CD8-positive, alpha-beta memory T cell (primary cell): ENCODE data around the gene WNT7B. TPM values are rescaled to one million over a fixed set of nuclear protein-coding genes. Genes with fewer than 3 reads are reported as not detected.

Experiments
- CTCF ChIA-PET: fragments of 350-600 bp; sonication (Branson Sonifier 250); formaldehyde crosslinking; loops from one replicate; lab custom pipeline; 2021; ENCODE audit warnings: antibody characterized with exemption; lab: Charles Lee
- POLR2A ChIA-PET: fragments of 350-600 bp; sonication (Branson Sonifier 250); formaldehyde crosslinking; loops from one replicate; lab custom pipeline; 2021; ENCODE audit warnings: antibody characterized with exemption; lab: Charles Lee
- DNase-seq, 5 donors: peaks; one replicate each; pipeline versions ENCODE4 v3.0.0 to v3.0.0-alpha.2; 2020 to 2022; ENCODE audit warnings: mixed read lengths in 1 of 5
- H3K27ac ChIP-seq: one replicate; pipeline ENCODE4 v1.7.0; 2013; ENCODE audit warnings: low read depth, mild to moderate bottlenecking, low read length, moderate library complexity
- H3K27me3 ChIP-seq: 2 replicates; pipeline ENCODE4 v1.7.0; 2013; ENCODE audit warnings: low read length, mild to moderate bottlenecking; ENCODE audit not compliant: insufficient read depth, poor library complexity, severe bottlenecking
- H3K36me3 ChIP-seq: 2 replicates; pipeline ENCODE4 v1.7.0; 2013; ENCODE audit warnings: mild to moderate bottlenecking, low read length, moderate library complexity; ENCODE audit not compliant: insufficient read depth
- H3K4me1 ChIP-seq: 2 replicates; pipeline ENCODE4 v1.7.0; 2013; ENCODE audit warnings: mild to moderate bottlenecking, low read length, moderate library complexity; ENCODE audit not compliant: insufficient read depth
- H3K4me3 ChIP-seq: 2 replicates; pipeline ENCODE4 v1.7.0; 2013; ENCODE audit warnings: mild to moderate bottlenecking, low read length
- H3K9me3 ChIP-seq: 2 replicates; pipeline ENCODE4 v1.7.0; 2013; ENCODE audit warnings: mild to moderate bottlenecking, low read length
- H3K27ac Mint-ChIP-seq, 8 donors: one replicate each; pipeline ENCODE4 v1.8.0; 2020 to 2021; ENCODE audit warnings: mixed read lengths in 8 of 8, mild to moderate bottlenecking in 6 of 8, inconsistent platforms in 3 of 8, moderate library complexity in 3 of 8
- H3K27me3 Mint-ChIP-seq, 2 donors: one replicate each; pipeline ENCODE4 v1.8.0; 2020 to 2021; ENCODE audit warnings: mixed read lengths in 2 of 2, mild to moderate bottlenecking in 1 of 2, moderate library complexity in 1 of 2
- H3K36me3 Mint-ChIP-seq, 3 donors: one replicate each; pipeline ENCODE4 v1.8.0; 2020 to 2021; ENCODE audit warnings: mixed read lengths in 3 of 3, inconsistent platforms in 1 of 3, mild to moderate bottlenecking in 1 of 3
- H3K4me1 Mint-ChIP-seq, 3 donors: one replicate each; pipeline ENCODE4 v1.8.0; 2020 to 2021; ENCODE audit warnings: mixed read lengths in 3 of 3, inconsistent platforms in 1 of 3, mild to moderate bottlenecking in 1 of 3
- H3K4me3 Mint-ChIP-seq, 7 donors: one replicate each; pipeline ENCODE4 v1.8.0; 2020 to 2021; ENCODE audit warnings: mixed read lengths in 7 of 7, mild to moderate bottlenecking in 6 of 7, moderate library complexity in 4 of 7, inconsistent platforms in 2 of 7
- H3K9me3 Mint-ChIP-seq, 5 donors: one replicate each; pipeline ENCODE4 v1.8.0; 2020 to 2022; ENCODE audit warnings: mixed read lengths in 5 of 5, mild to moderate bottlenecking in 3 of 5, moderate library complexity in 2 of 5, inconsistent platforms in 1 of 5
- polyA plus RNA-seq: library from polyadenylated mRNA; unstranded; fragments of 300-500 nt; fragmentation: Illumina TruSeq; gene quantifications from one replicate; pipeline ENCODE4 v1.2.3, GENCODE V29; 2021
- total RNA-seq, 2 experiments: library from RNA; stranded (reverse); gene quantifications; one replicate each; pipeline ENCODE4 v1.2.3, GENCODE V29; 2021

Gene WNT7B
- total and polyA plus RNA-seq, 3 experiments from 2014 or later: not detected

GRCh38 chr22:45959719-45960476, 17.1 kb downstream of the WNT7B start:
- H3K4me1 ChIP-seq: no peaks in the 10 kb centered on the region
- no peaks in the 10 kb centered on the region for H3K9me3 Mint-ChIP-seq

DNA sequence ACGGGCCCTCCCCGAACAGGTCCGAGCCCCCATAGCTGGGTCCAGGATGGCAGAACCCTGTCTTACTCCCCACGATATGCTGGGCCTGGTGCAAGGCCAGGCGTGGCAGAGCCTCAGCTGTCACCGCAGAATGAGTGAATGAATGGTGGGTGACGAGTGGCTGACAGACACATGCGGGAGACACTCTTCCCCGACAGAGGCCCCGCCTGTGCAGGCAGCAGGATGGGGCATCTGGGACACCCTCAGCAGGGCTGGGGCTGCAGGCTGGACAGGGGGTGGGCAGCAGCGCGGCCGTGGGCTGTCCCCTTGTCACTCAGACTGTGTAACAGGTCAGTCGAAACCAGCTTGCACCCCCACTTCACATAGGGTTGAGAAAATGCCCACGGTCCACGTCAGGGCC, 18.0 kb downstream of the WNT7B start:
- Histone ChIP-seq H3K9me3 (no peaks in the 10 kb centered on the region), H3K4me3 (no peak overlapping the region), H3K36me3 (no peaks in the 10 kb centered on the region), H3K27ac (no peak overlapping the region), H3K27me3 (no peaks in the 10 kb centered on the region), H3K4me1 (no peaks in the 10 kb centered on the region)
- Mint-ChIP-seq H3K27ac (no peak overlapping the region), H3K36me3 (no peaks in the 10 kb centered on the region), H3K4me3 (no peak overlapping the region), H3K4me1 (no peaks in the 10 kb centered on the region), H3K9me3 (no peaks in the 10 kb centered on the region), H3K27me3 (peaks cover 3 to 6% of the 10 kb centered on the region in 2 donors)
- ChIA-PET POLR2A (no interaction called here), CTCF (no interaction called here)
- DNase-seq: no peak

More at GRCh38 chr22:45959719-45960476, 17.1 kb downstream of the WNT7B start:
- Histone ChIP-seq H3K9me3 (no peaks in the 10 kb centered on the region), H3K4me3 (no peak overlapping the region), H3K27ac (no peak overlapping the region), H3K27me3 (no peaks in the 10 kb centered on the region), H3K36me3 (no peaks in the 10 kb centered on the region)
- no peak overlapping the region for H3K27ac Mint-ChIP-seq
- H3K36me3 Mint-ChIP-seq: no peaks in the 10 kb centered on the region
- ChIA-PET POLR2A (no interaction called here), CTCF (no interaction called here)
- H3K4me3 Mint-ChIP-seq: no peak overlapping the region
- H3K27me3 Mint-ChIP-seq: peaks cover 3 to 4% of the 10 kb centered on the region in 2 donors
- no peak for DNase-seq
- no peaks in the 10 kb centered on the region for H3K4me1 Mint-ChIP-seq

- ChIA-PET POLR2A (no interaction called here), CTCF (no interaction called here)
- Histone ChIP-seq H3K4me3 (no peak overlapping the region), H3K9me3 (no peaks in the 10 kb centered on the region), H3K27ac (no peak overlapping the region), H3K36me3 (no peaks in the 10 kb centered on the region), H3K27me3 (no peaks in the 10 kb centered on the region), H3K4me1 (no peaks in the 10 kb centered on the region)
- no peaks in the 10 kb centered on the region for H3K4me1 Mint-ChIP-seq
- no peak overlapping the region for H3K27ac Mint-ChIP-seq
- H3K9me3 Mint-ChIP-seq: no peaks in the 10 kb centered on the region
- H3K4me3 Mint-ChIP-seq: no peak overlapping the region
- peaks cover 10 to 14% of the 10 kb centered on the region in 2 donors for H3K27me3 Mint-ChIP-seq
- DNase-seq: no peak
- H3K36me3 Mint-ChIP-seq: no peaks in the 10 kb centered on the region
These were observed 19.1 kb downstream of the WNT7B start for GRCh38 chr22:45957826-45958225.

DNA sequence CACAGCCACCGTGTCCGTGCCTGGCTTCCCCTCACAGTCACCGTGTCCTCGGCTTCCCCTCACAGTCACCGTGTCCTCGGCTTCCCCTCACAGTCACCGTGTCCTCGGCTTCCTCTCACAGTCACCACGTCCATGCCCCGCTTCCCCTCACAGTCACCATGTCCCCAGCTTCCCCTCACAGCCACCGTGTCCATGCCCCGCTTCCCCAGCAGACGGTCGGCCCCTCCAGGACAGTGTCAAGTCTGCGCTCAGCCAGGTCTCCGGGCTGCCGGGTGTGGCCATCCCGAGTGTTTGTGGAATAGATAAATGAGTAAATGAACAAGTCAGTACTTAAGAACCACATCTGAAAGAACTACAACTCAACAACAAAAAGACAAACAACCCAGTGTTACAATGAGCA, 23.8 kb downstream of the WNT7B start:
- H3K9me3 Mint-ChIP-seq: no peaks in the 10 kb centered on the region
- Histone ChIP-seq H3K36me3 (no peaks in the 10 kb centered on the region), H3K27me3 (no peaks in the 10 kb centered on the region), H3K9me3 (no peaks in the 10 kb centered on the region), H3K4me3 (no peak overlapping the region), H3K4me1 (no peaks in the 10 kb centered on the region), H3K27ac (no peak overlapping the region)
- no peak overlapping the region for H3K4me3 Mint-ChIP-seq
- POLR2A ChIA-PET: no interaction called here
- CTCF ChIA-PET: no interaction called here
- no peaks in the 10 kb centered on the region for H3K4me1 Mint-ChIP-seq
- no peaks in the 10 kb centered on the region for H3K36me3 Mint-ChIP-seq
- peaks cover 14 to 29% of the 10 kb centered on the region in 2 donors for H3K27me3 Mint-ChIP-seq
- H3K27ac Mint-ChIP-seq: no peak overlapping the region
- DNase-seq: no peak

DNA sequence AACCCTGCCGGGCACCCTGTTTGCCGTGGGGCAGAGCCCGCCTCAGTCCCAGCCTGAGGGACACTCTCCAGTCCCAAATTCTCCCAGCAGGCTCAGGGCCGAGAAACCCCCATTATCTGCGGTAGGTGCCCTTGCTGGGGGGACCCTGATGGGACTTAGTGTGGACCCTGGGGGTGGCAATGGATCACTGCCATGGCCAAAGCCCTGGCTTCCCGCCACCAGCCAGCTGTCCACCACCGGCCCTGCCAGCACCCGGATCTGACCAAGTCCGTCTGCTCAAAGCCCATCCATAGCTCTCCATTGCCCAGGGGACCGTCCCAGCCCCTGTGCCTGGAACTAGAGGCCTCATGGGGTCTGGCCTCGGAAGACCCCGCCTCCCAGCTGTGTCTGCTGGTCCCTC, 24.4 kb downstream of the WNT7B start:
- Mint-ChIP-seq H3K4me3 (no peak overlapping the region), H3K36me3 (no peaks in the 10 kb centered on the region), H3K27ac (peak overlapping the region in 1 of 8 donors; percentile 43), H3K4me1 (peaks cover 0 to under 1% (median 0%) of the 10 kb centered on the region in 3 donors), H3K9me3 (no peaks in the 10 kb centered on the region), H3K27me3 (peaks cover 14 to 30% of the 10 kb centered on the region in 2 donors)
- Histone ChIP-seq H3K36me3 (no peaks in the 10 kb centered on the region), H3K27me3 (no peaks in the 10 kb centered on the region), H3K27ac (no peak overlapping the region), H3K9me3 (no peaks in the 10 kb centered on the region), H3K4me1 (no peaks in the 10 kb centered on the region), H3K4me3 (no peak overlapping the region)
- POLR2A ChIA-PET: no interaction called here
- CTCF ChIA-PET: no interaction called here
- DNase-seq: no peak

DNA sequence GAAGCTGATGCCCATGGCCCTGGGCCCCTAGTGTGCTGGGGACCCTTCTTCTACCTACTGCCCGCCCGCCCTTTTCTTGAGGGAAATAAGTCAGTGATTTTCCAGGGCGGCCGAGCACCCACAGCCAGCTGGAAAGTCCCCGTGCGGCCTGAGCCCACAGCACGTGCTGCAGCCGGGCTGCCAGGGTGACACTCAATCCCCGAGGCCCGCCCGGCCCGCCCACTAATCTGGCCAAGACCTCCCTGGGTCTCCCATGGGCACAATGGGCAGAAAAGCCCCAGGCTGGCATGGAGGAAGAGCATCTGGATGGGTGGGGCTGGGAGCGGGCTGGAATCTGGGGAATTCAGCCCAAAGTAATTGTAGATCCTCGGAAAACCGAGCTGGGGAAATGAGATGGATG, 24.8 kb downstream of the WNT7B start:
- H3K27me3 Mint-ChIP-seq: peaks cover 14 to 34% of the 10 kb centered on the region in 2 donors
- peaks cover 0 to 3% (median 0%) of the 10 kb centered on the region in 3 donors for H3K4me1 Mint-ChIP-seq
- Histone ChIP-seq H3K4me1 (no peaks in the 10 kb centered on the region), H3K36me3 (no peaks in the 10 kb centered on the region), H3K27me3 (no peaks in the 10 kb centered on the region), H3K4me3 (no peak overlapping the region), H3K27ac (no peak overlapping the region), H3K9me3 (no peaks in the 10 kb centered on the region)
- no peak overlapping the region for H3K4me3 Mint-ChIP-seq
- no peak overlapping the region for H3K27ac Mint-ChIP-seq
- ChIA-PET CTCF (no interaction called here), POLR2A (no interaction called here)
- no peaks in the 10 kb centered on the region for H3K9me3 Mint-ChIP-seq
- H3K36me3 Mint-ChIP-seq: no peaks in the 10 kb centered on the region
- no peak for DNase-seq

GRCh38 chr22:45949891-45950290, 27.1 kb downstream of the WNT7B start:
- H3K27me3 Mint-ChIP-seq: peaks cover 14 to 41% of the 10 kb centered on the region in 2 donors
- no peaks in the 10 kb centered on the region for H3K9me3 Mint-ChIP-seq
- H3K4me1 Mint-ChIP-seq: peaks cover 0 to 3% (median 0%) of the 10 kb centered on the region in 3 donors
- Histone ChIP-seq H3K4me1 (no peaks in the 10 kb centered on the region), H3K36me3 (no peaks in the 10 kb centered on the region), H3K27me3 (no peaks in the 10 kb centered on the region), H3K27ac (no peak overlapping the region), H3K4me3 (no peak overlapping the region), H3K9me3 (no peaks in the 10 kb centered on the region)
- ChIA-PET CTCF (no interaction called here), POLR2A (no interaction called here)
- DNase-seq: no peak
- no peak overlapping the region for H3K4me3 Mint-ChIP-seq
- no peak overlapping the region for H3K27ac Mint-ChIP-seq
- no peaks in the 10 kb centered on the region for H3K36me3 Mint-ChIP-seq

DNA sequence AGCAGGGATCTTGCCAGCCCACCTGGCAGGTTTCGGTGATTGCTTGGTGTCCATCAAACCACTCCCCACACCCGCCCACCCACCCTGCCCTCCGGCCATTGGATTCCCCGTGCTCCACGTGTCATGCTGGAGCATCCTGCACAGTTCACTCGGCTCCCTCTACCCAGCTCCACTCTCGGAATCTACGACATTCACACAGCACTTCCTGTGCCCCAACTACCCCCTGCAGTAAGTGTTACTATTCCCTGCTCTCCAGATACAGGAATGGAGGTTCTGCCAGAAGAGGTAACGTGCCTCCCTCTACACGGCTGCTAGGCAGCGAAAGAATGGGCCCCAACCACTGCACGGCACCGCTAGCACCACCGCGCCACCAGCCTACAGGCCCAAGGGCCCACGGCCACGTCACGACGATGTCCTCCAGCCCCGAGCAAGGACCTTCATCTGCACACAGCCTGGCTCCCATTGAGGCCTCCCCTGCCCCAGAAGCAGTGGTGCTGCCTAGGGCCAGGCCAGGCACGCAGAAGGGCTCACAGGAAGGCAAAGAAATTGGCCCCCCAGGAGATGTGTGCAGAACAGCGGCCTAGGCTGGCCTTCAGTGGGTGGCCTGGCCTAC, 27.6 kb downstream of the WNT7B start:
- H3K27ac ChIP-seq: no peak overlapping the region
- H3K4me3 Mint-ChIP-seq: no peak overlapping the region
- no peak overlapping the region for H3K4me3 ChIP-seq
- ChIA-PET POLR2A (no interaction called here), CTCF (no interaction called here)
- peaks cover 0 to 3% (median 0%) of the 10 kb centered on the region in 3 donors for H3K4me1 Mint-ChIP-seq
- no peaks in the 10 kb centered on the region for H3K9me3 ChIP-seq
- H3K9me3 Mint-ChIP-seq: no peaks in the 10 kb centered on the region
- H3K27ac Mint-ChIP-seq: no peak overlapping the region
- peaks cover 14 to 38% of the 10 kb centered on the region in 2 donors for H3K27me3 Mint-ChIP-seq
- DNase-seq: no peak
- H3K36me3 Mint-ChIP-seq: no peaks in the 10 kb centered on the region
- H3K4me1 ChIP-seq: no peaks in the 10 kb centered on the region
- no peaks in the 10 kb centered on the region for H3K36me3 ChIP-seq
- no peaks in the 10 kb centered on the region for H3K27me3 ChIP-seq
